Measurements from ENCODE around the gene HS3ST1. TPM values are rescaled to one million over a fixed set of nuclear protein-coding genes. Genes with fewer than 3 reads are reported as not detected.

Gene HS3ST1
- total RNA-seq, 2 donors from 2014 or later: 0.78 to 0.99 TPM

GRCh38 chr4:11367371-11367770 lies 61.3 kb downstream of the HS3ST1 start:
- Histone ChIP-seq H3K27ac (no peak overlapping the region), H3K9me3 (no peaks in the 10 kb centered on the region), H3K4me1 (no peaks in the 10 kb centered on the region), H3K4me3 (no peak overlapping the region), H3K27me3 (no peaks in the 10 kb centered on the region), H3K36me3 (replicated peaks in 1 of 2; ENCODE audit: insufficient read depth in 1 of 2, low read depth in 2 of 2) (no peaks in the 10 kb centered on the region)
- DNase-seq (peak; percentile 24 to 52 (median 38)), ATAC-seq (no peak)
- TF ChIP-seq CTCF (IDR thresholded peaks at IDR 0.05): no peak
- no peak for TF ChIP-seq POLR2A (IDR thresholded peaks at IDR 0.05)
- intact Hi-C loops (cut with DNase I): no loop called here
- 43 to 44% methylated on average over 4 of the region's 4 CpGs for whole genome bisulfite sequencing, 2 donors

- Histone ChIP-seq H3K36me3 (replicated peaks in 1 of 2; ENCODE audit: insufficient read depth in 1 of 2, low read depth in 2 of 2) (no peaks in the 10 kb centered on the region), H3K27ac (no peak overlapping the region), H3K9me3 (no peaks in the 10 kb centered on the region), H3K4me1 (no peaks in the 10 kb centered on the region), H3K4me3 (no peak overlapping the region), H3K27me3 (no peaks in the 10 kb centered on the region)
- DNase-seq (no peak), ATAC-seq (no peak)
- no peak for TF ChIP-seq CTCF (IDR thresholded peaks at IDR 0.05)
- TF ChIP-seq POLR2A (IDR thresholded peaks at IDR 0.05): no peak
- intact Hi-C loops (cut with DNase I): no loop called here
Measured at GRCh38 chr4:11366859-11367258, 61.8 kb downstream of the HS3ST1 start.

- Histone ChIP-seq H3K27me3 (no peaks in the 10 kb centered on the region), H3K27ac (no peak overlapping the region), H3K4me1 (no peaks in the 10 kb centered on the region), H3K4me3 (no peak overlapping the region), H3K9me3 (no peaks in the 10 kb centered on the region), H3K36me3 (replicated peaks in 1 of 2; ENCODE audit: insufficient read depth in 1 of 2, low read depth in 2 of 2) (no peaks in the 10 kb centered on the region)
- DNase-seq (no peak), ATAC-seq (no peak)
- no peak for TF ChIP-seq CTCF (IDR thresholded peaks at IDR 0.05)
- TF ChIP-seq POLR2A (IDR thresholded peaks at IDR 0.05): no peak
- intact Hi-C loops (cut with DNase I): no loop called here
Measured at GRCh38 chr4:11365039-11365438, 63.7 kb downstream of the HS3ST1 start.

GRCh38 chr4:11359591-11359990 lies 69.1 kb downstream of the HS3ST1 start:
- TF ChIP-seq POLR2A (IDR thresholded peaks at IDR 0.05) (no peak), CTCF (IDR thresholded peaks at IDR 0.05) (no peak)
- no peak for DNase-seq
- Histone ChIP-seq H3K9me3 (no peaks in the 10 kb centered on the region), H3K4me3 (no peak overlapping the region), H3K27ac (no peak overlapping the region), H3K4me1 (no peaks in the 10 kb centered on the region), H3K27me3 (no peaks in the 10 kb centered on the region), H3K36me3 (replicated peaks in 1 of 2; ENCODE audit: insufficient read depth in 1 of 2, low read depth in 2 of 2) (no peaks in the 10 kb centered on the region)
- ATAC-seq: no peak
- intact Hi-C loops (cut with DNase I): no loop called here

GRCh38 chr4:11355226-11355625 lies 73.5 kb downstream of the HS3ST1 start:
- TF ChIP-seq CTCF (IDR thresholded peaks at IDR 0.05) (no peak), POLR2A (IDR thresholded peaks at IDR 0.05) (no peak)
- WGBS, 2 donors: 56 to 61% methylated on average over 8 of the region's 8 CpGs
- H3K4me1 ChIP-seq: no peaks in the 10 kb centered on the region
- intact Hi-C loops (cut with DNase I): no loop called here
- H3K36me3 ChIP-seq (replicated peaks in 1 of 2; ENCODE audit: insufficient read depth in 1 of 2, low read depth in 2 of 2): no peaks in the 10 kb centered on the region
- no peak overlapping the region for H3K4me3 ChIP-seq
- no peaks in the 10 kb centered on the region for H3K27me3 ChIP-seq
- no peak for DNase-seq
- H3K9me3 ChIP-seq: no peaks in the 10 kb centered on the region
- no peak overlapping the region for H3K27ac ChIP-seq
- no peak for ATAC-seq
